Adrenal gland (tissue), 12 donors: ENCODE results near the gene DNMT1. TPM values are rescaled to one million over a fixed set of nuclear protein-coding genes. Genes with fewer than 3 reads are reported as not detected.

Experiments used
- DNase-seq, 7 donors: peaks; one replicate each; pipeline ENCODE4 v3.0.0-alpha.2; 2019 to 2020
- H3K27ac ChIP-seq, 5 donors: fragments of 200-600 bp; sonication (generic) in 4 of 5; 1 replicate in 3 of 5; 2 replicates in 2 of 5; pipeline versions ENCODE4 v1.5.1 to v1.8.0; 2016 to 2020; ENCODE audit warnings: mild to moderate bottlenecking in 1 of 5
- H3K27me3 ChIP-seq: fragments of 200-600 bp; 2 replicates; pipeline ENCODE4 v1.8.0; 2021
- H3K36me3 ChIP-seq, 2 donors: fragments of 200-600 bp; replicated peaks in 1 of 2; 1 replicate in 1 of 2; 2 replicates in 1 of 2; pipeline versions ENCODE4 v1.5.1 to v1.8.0; 2018 to 2022
- H3K4me1 ChIP-seq, 2 donors: fragments of 200-600 bp; replicated peaks in 1 of 2; 1 replicate in 1 of 2; 2 replicates in 1 of 2; pipeline versions ENCODE4 v1.5.1 to v1.8.0; 2018 to 2021
- H3K4me3 ChIP-seq, 4 donors: fragments of 200-600 bp; sonication (generic) in 3 of 4; one replicate each; pipeline ENCODE4 v1.5.1; 2016 to 2018
- H3K9me3 ChIP-seq, 3 donors: fragments of 200-600 bp; sonication (generic) in 1 of 3; replicated peaks in 1 of 3; 1 replicate in 2 of 3; 2 replicates in 1 of 3; pipeline versions ENCODE4 v1.5.1 to v1.8.0; 2016 to 2021
- CTCF ChIP-seq, 6 experiments: fragments of 450-650 bp in 4 of 6; fragments of 200-600 bp in 2 of 6; sonication (generic) in 1 of 6; IDR thresholded peaks; 1 replicate in 5 of 6; 2 replicates in 1 of 6; pipeline versions ENCODE4 v1.5.1 to v1.8.0; 2016 to 2021; ENCODE audit warnings: antibody characterized with exemption in 6 of 6, mild to moderate bottlenecking in 2 of 6, moderate library complexity in 1 of 6
- POLR2A ChIP-seq, 2 donors: fragments of 450-650 bp; IDR thresholded peaks; one replicate each; pipeline ENCODE4 v1.6.1; 2017; ENCODE audit warnings: antibody characterized with exemption in 2 of 2, mild to moderate bottlenecking in 2 of 2, moderate library complexity in 1 of 2
- WGBS, 4 donors: extraction: QIAGEN DNeasy Blood & Tissue Kit in 2 of 4; methylation state at CpG; one replicate each; pipeline versions ENCODE4 v1.1.5 to v1.1.7; 2013 to 2017; 5-methylcytosine and 5-hydroxymethylcytosine counted together
- intact Hi-C, 2 donors: fragments of 100-400 bp; cut with DNase I; formaldehyde crosslinking; loops; one replicate each; pipeline versions ENCODE4 v1.14.1 to v1.15.0; 2022 to 2023
- polyA plus RNA-seq, 3 donors: library from polyadenylated mRNA; stranded (reverse); fragments of 200-250 nt in 2 of 3; fragments of 350-450 nt in 1 of 3; fragmentation: Illumina TruSeq in 1 of 3; extraction: RNeasy Lipid Tissue Mini Kit (QIAGEN cat#74804) in 1 of 3; gene quantifications; one replicate each; pipeline ENCODE4 v1.2.3, GENCODE V29; 2013 to 2014
- total RNA-seq, 9 donors: library from RNA; depleted of rRNA in 4 of 9; stranded (reverse); fragments of >200 nt in 4 of 9; fragments of 120-200 nt in 1 of 9; fragmentation: NEBNext Ultra II Directional in 1 of 9; extraction: Animal tissue kit (Norgen Biotek cat#: 25700) in 1 of 9; gene quantifications; one replicate each; pipeline versions ENCODE4 v1.1.0 to v1.2.4, GENCODE V29; 2013 to 2023
- donor health status: healthy with polysubstance abuse.
- donor health status: Bipolar disorder and iron deficiency.
- donor health status: DM: yes; HTN: yes; CAD: no.
- donor health status: DM: no; HTN: no; CAD: no.
- donor health status: DM: no; HTN: no; CAD: no.
- donor health status: DM: yes; HTN: yes; CAD: no.

The DNMT1 gene
- total and polyA plus RNA-seq, 12 donors: 23.6 to 49.7 (median 36.1) TPM

- intact Hi-C loops: no loop called here
- DNase-seq: no peak
- H3K4me3 ChIP-seq: no peak overlapping the region
- H3K27ac ChIP-seq: no peak overlapping the region
- TF ChIP-seq CTCF (IDR thresholded peaks at IDR 0.05) (no peak), POLR2A (IDR thresholded peaks at IDR 0.05) (no peak)
- H3K36me3 ChIP-seq: peaks cover 0 to 98% of the 10 kb centered on the region in 2 donors
- 93 to 97% (median 94%) methylated on average over 12 to 13 of the region's 13 CpGs for WGBS, 4 donors
- no peaks in the 10 kb centered on the region for H3K4me1 ChIP-seq
- no peaks in the 10 kb centered on the region for H3K9me3 ChIP-seq
- no peaks in the 10 kb centered on the region for H3K27me3 ChIP-seq
Measured at GRCh38 chr19:10141479-10141878, 53.3 kb downstream of the DNMT1 start.

- TF ChIP-seq POLR2A (IDR thresholded peaks at IDR 0.05) (no peak), CTCF (IDR thresholded peaks at IDR 0.05) (no peak)
- H3K36me3 ChIP-seq: peaks cover 0 to 99% of the 10 kb centered on the region in 2 donors
- intact Hi-C loops: no loop called here
- no peaks in the 10 kb centered on the region for H3K4me1 ChIP-seq
- no peak overlapping the region for H3K27ac ChIP-seq
- no peaks in the 10 kb centered on the region for H3K27me3 ChIP-seq
- H3K4me3 ChIP-seq: no peak overlapping the region
- H3K9me3 ChIP-seq: no peaks in the 10 kb centered on the region
- WGBS, 4 donors: 80 to 98% (median 97%) methylated on average over 5 to 23 of the region's 23 CpGs
- no peak for DNase-seq
Measured at GRCh38 chr19:10139952-10140351, 54.8 kb downstream of the DNMT1 start.

- DNase-seq: no peak
- intact Hi-C loops: no loop called here
- Histone ChIP-seq H3K4me3 (no peak overlapping the region), H3K27me3 (no peaks in the 10 kb centered on the region), H3K4me1 (no peaks in the 10 kb centered on the region), H3K36me3 (peaks cover 0 to 98% of the 10 kb centered on the region in 2 donors), H3K27ac (no peak overlapping the region), H3K9me3 (no peaks in the 10 kb centered on the region)
- TF ChIP-seq CTCF (IDR thresholded peaks at IDR 0.05) (no peak), POLR2A (IDR thresholded peaks at IDR 0.05) (no peak)
- WGBS, 4 donors: 91 to 96% (median 94%) methylated on average over 12 to 27 of the region's 27 CpGs
Measured at GRCh38 chr19:10138879-10139795, 55.6 kb downstream of the DNMT1 start.

GRCh38 chr19:10137751-10138682, 56.7 kb downstream of the DNMT1 start:
- TF ChIP-seq CTCF (IDR thresholded peaks at IDR 0.05): no peak
- TF ChIP-seq POLR2A (IDR thresholded peaks at IDR 0.05): no peak
- H3K27me3 ChIP-seq: no peaks in the 10 kb centered on the region
- H3K9me3 ChIP-seq: no peaks in the 10 kb centered on the region
- intact Hi-C loops: no loop called here
- no peak overlapping the region for H3K4me3 ChIP-seq
- H3K27ac ChIP-seq: no peak overlapping the region
- peak in 4 of 7 donors; percentile 12 to 37 (median 32) for DNase-seq
- no peaks in the 10 kb centered on the region for H3K4me1 ChIP-seq
- peaks cover 0 to 96% of the 10 kb centered on the region in 2 donors for H3K36me3 ChIP-seq
- 85 to 97% (median 89%) methylated on average over 22 to 38 of the region's 38 CpGs for WGBS, 4 donors
